Tibial nerve (tissue), 3 donors: Measurements from ENCODE around the gene CEP112.

Experiments used
- CTCF ChIP-seq, 5 experiments: fragments of 200-600 bp in 3 of 5; fragments of 450-650 bp in 2 of 5; sonication (generic) in 3 of 5; IDR thresholded peaks; one replicate each; pipeline ENCODE4 v1.5.1; 2016 to 2019; ENCODE audit warnings: antibody characterized with exemption in 5 of 5, mild to moderate bottlenecking in 3 of 5, moderate library complexity in 2 of 5
- POLR2A ChIP-seq, 2 donors: fragments of 450-650 bp; IDR thresholded peaks; one replicate each; pipeline ENCODE4 v1.6.1; 2017; ENCODE audit warnings: antibody characterized with exemption in 2 of 2, mild to moderate bottlenecking in 2 of 2, moderate library complexity in 2 of 2

DNA sequence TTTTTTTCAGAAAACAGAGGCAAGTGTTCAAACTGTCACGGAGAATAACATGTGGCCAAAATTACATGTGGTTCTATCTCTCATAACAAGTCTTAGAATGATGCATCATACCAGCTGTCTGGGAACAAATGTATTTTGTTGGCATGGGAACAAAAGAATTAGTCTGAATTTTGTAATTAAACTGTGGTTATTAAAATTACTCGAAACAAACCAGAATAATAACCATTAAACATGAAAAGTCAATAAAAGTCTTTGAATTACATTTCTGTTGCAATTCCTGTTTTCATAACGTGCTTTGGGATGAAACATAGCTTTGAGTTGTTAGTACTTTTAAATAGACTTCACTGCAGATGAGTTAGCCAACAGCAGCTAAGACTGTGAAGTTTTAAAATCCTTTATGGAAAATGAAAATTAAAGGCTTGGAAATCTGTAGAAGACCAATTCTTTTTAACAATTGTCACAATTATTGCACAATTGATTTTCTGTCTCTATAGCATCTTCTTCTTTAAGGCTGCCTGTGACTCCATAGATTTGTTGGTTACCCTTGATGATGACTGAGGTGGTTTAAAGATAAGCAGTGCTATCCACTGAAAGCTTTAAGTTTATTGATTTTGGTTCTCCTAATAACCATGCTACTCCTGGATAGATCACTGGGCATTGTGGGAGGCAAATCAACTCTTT, 512.6 kb downstream of the CEP112 start:
- no peak for TF ChIP-seq CTCF (IDR thresholded peaks at IDR 0.05)
- no peak for TF ChIP-seq POLR2A (IDR thresholded peaks at IDR 0.05)
